ENCODE data around the gene SNTB2.
"Not testable (repeated sequence)": the region's sequence is repeated elsewhere in the genome, so short reads cannot be mapped to it uniquely, and the experiment has no call there.

SNTB2 gene

GRCh38 chr16:69186642-69187445 lies at the start of gene SNTB2:
Gene SNTB2, plus strand, starts transcription at chr16:69187164. Its CDS starts 3 bp downstream, at chr16:69187167.
- DNase-seq (ENCODE audit: low spot score): peak; percentile 78

- DNase-seq (ENCODE audit: low spot score): no peak
These were observed 48.4 kb upstream of the SNTB2 start for GRCh38 chr16:69138608-69139007.

- not testable (repeated sequence) for DNase-seq (ENCODE audit: low spot score)
These were observed 47.5 kb upstream of the SNTB2 start for GRCh38 chr16:69139464-69139863.

GRCh38 chr16:69141014-69141413 lies 46.0 kb upstream of the SNTB2 start:
- no peak for DNase-seq (ENCODE audit: low spot score)

- no peak for DNase-seq (ENCODE audit: low spot score)
These were observed 45.0 kb upstream of the SNTB2 start for GRCh38 chr16:69141936-69142335.

GRCh38 chr16:69143116-69143515 lies 43.8 kb upstream of the SNTB2 start:
- DNase-seq (ENCODE audit: low spot score): no peak

- no peak for DNase-seq (ENCODE audit: low spot score)
These were observed 41.3 kb upstream of the SNTB2 start for GRCh38 chr16:69145658-69146057.

GRCh38 chr16:69149621-69150020 lies 37.3 kb upstream of the SNTB2 start:
- DNase-seq (ENCODE audit: low spot score): not testable (repeated sequence)

- DNase-seq (ENCODE audit: low spot score): peak; percentile 77
These were observed 36.7 kb upstream of the SNTB2 start for GRCh38 chr16:69150146-69150865.

GRCh38 chr16:69157196-69157595 lies 29.8 kb upstream of the SNTB2 start:
- no peak for DNase-seq (ENCODE audit: low spot score)

GRCh38 chr16:69160192-69160591 lies 26.8 kb upstream of the SNTB2 start:
- no peak for DNase-seq (ENCODE audit: low spot score)

- DNase-seq (ENCODE audit: low spot score): no peak
These were observed 21.4 kb upstream of the SNTB2 start for GRCh38 chr16:69165584-69165983.

- peak; percentile 33 for DNase-seq (ENCODE audit: low spot score)
These were observed 20.6 kb upstream of the SNTB2 start for GRCh38 chr16:69166221-69166833.

- no peak for DNase-seq (ENCODE audit: low spot score)
These were observed 19.7 kb upstream of the SNTB2 start for GRCh38 chr16:69166946-69167930.

- no peak for DNase-seq (ENCODE audit: low spot score)
These were observed 17.9 kb upstream of the SNTB2 start for GRCh38 chr16:69169051-69169450.

- no peak for DNase-seq (ENCODE audit: low spot score)
These were observed 17.2 kb upstream of the SNTB2 start for GRCh38 chr16:69169607-69170352.

GRCh38 chr16:69171325-69172084 lies 15.5 kb upstream of the SNTB2 start:
- DNase-seq (ENCODE audit: low spot score): no peak

GRCh38 chr16:69176033-69176800 lies 10.7 kb upstream of the SNTB2 start:
- no peak for DNase-seq (ENCODE audit: low spot score)

GRCh38 chr16:69179328-69180010 lies 7.5 kb upstream of the SNTB2 start:
- DNase-seq (ENCODE audit: low spot score): no peak

Data from CD4-positive, alpha-beta T cell treated with Interleukin-2 at 100 ng/mL for 4 hours (primary cell).